WTC11 (cell line): ENCODE results near the gene FAHD1.

Source experiments
- ETV6 ChIP-seq: sonication (generic); formaldehyde crosslinking; IDR thresholded peaks from 2 replicates; pipeline ENCODE4 v1.8.1; 2022; ENCODE audit warnings: mild to moderate bottlenecking, missing genetic modification reagents
- NFATC4 ChIP-seq: fragments of 250-450 bp; sonication (Bioruptor Pico); IDR thresholded peaks from 2 replicates; pipeline ENCODE4 v1.9.0; 2021; ENCODE audit warnings: mild to moderate bottlenecking
- NFYB ChIP-seq: sonication (generic); formaldehyde crosslinking; conservative IDR thresholded peaks from 2 replicates; pipeline ENCODE4 v1.8.0; 2022; ENCODE audit warnings: low read depth, missing genetic modification reagents
- ZNF121 ChIP-seq: sonication (generic); formaldehyde crosslinking; IDR thresholded peaks from 2 replicates; pipeline ENCODE4 v1.8.0; 2023; ENCODE audit warnings: missing genetic modification reagents
- TF ChIP-seq, protein P1 (sequence below): fragments of 200-600 bp; IDR thresholded peaks from 2 replicates; pipeline ENCODE4 v1.8.0; 2022; ENCODE audit warnings: antibody characterized with exemption
- TF ChIP-seq, protein P2 (sequence below): sonication (generic); formaldehyde crosslinking; IDR thresholded peaks from 2 replicates; pipeline ENCODE4 v1.8.0; 2022; ENCODE audit warnings: mild to moderate bottlenecking, missing genetic modification reagents
- TF ChIP-seq, protein P3 (sequence below): sonication (generic); formaldehyde crosslinking; IDR thresholded peaks from 2 replicates; pipeline ENCODE4 v1.8.1; 2022; ENCODE audit warnings: mild to moderate bottlenecking, missing genetic modification reagents, moderate library complexity, borderline replicate concordance

DNA sequence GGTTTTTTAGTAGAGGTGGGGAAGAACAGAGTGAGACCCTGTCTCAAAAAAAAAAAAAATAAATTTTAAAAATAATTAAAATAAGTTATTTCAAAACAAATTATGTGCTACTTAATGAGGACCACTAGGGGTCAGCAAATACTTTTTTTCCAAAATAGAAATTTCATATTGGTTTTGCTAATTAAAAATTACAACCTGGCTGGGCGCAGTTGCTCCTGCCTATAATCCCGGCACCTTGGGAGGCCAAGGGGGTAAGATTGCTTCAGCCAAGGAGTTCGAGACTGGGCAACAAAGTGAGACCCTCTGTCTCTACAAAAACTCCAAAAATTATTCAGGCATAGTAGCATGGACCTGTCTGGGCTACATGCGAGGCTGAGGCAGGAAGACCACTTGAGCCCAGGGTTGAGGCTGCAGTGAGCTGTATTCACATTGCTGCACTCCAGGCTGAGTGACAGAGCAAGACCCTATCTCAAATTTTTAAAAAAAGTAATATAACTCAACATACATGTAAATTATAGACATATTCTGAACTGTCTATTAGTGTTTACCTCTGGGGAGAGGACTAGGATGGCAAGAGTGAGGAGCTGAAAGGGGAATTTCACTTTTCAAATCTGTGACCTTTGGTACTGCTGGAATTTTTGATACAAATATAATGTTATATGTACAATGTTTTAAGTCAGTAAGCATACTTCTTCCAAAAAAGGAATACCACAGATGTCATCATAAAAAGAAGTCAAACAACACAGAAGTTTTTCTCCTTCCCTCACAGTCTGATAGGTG is 36.9 kb downstream of the FAHD1 start:
- TF ChIP-seq, protein P1, sequence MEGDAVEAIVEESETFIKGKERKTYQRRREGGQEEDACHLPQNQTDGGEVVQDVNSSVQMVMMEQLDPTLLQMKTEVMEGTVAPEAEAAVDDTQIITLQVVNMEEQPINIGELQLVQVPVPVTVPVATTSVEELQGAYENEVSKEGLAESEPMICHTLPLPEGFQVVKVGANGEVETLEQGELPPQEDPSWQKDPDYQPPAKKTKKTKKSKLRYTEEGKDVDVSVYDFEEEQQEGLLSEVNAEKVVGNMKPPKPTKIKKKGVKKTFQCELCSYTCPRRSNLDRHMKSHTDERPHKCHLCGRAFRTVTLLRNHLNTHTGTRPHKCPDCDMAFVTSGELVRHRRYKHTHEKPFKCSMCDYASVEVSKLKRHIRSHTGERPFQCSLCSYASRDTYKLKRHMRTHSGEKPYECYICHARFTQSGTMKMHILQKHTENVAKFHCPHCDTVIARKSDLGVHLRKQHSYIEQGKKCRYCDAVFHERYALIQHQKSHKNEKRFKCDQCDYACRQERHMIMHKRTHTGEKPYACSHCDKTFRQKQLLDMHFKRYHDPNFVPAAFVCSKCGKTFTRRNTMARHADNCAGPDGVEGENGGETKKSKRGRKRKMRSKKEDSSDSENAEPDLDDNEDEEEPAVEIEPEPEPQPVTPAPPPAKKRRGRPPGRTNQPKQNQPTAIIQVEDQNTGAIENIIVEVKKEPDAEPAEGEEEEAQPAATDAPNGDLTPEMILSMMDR, result peak; percentile 62
- TF ChIP-seq ZNF121 (CRISPR knock-in tag) (no peak), ETV6 (CRISPR knock-in tag) (no peak), NFYB (CRISPR knock-in tag) (no peak), NFATC4 (no peak)
- TF ChIP-seq, protein P2, sequence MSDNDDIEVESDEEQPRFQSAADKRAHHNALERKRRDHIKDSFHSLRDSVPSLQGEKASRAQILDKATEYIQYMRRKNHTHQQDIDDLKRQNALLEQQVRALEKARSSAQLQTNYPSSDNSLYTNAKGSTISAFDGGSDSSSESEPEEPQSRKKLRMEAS (CRISPR knock-in tag), result no peak
- TF ChIP-seq, protein P3, sequence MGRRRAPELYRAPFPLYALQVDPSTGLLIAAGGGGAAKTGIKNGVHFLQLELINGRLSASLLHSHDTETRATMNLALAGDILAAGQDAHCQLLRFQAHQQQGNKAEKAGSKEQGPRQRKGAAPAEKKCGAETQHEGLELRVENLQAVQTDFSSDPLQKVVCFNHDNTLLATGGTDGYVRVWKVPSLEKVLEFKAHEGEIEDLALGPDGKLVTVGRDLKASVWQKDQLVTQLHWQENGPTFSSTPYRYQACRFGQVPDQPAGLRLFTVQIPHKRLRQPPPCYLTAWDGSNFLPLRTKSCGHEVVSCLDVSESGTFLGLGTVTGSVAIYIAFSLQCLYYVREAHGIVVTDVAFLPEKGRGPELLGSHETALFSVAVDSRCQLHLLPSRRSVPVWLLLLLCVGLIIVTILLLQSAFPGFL (CRISPR knock-in tag), result no peak
